ENCODE measurements around the gene BCAS1. TPM values are rescaled to one million over a fixed set of nuclear protein-coding genes. Genes with fewer than 3 reads are reported as not detected.

BCAS1 gene
- total RNA-seq, 1 donor from 2014 or later = 0.04 TPM

GRCh38 chr20:54083459-54083858 is 13.1 kb upstream of the BCAS1 start:
- H3K36me3 ChIP-seq (ENCODE audit: control insufficient read depth, insufficient read depth, low read length) = no peaks in the 10 kb centered on the region
- no peak overlapping the region for H3K4me3 ChIP-seq (ENCODE audit: low read depth, low read length)
- TF ChIP-seq CTCF (IDR thresholded peaks at IDR 0.05; ENCODE audit: insufficient read depth, low read length, poor library complexity, severe bottlenecking) = no peak
- no peaks in the 10 kb centered on the region for H3K27me3 ChIP-seq (ENCODE audit: control insufficient read depth, insufficient read depth, low read length)
- DNase-seq (ENCODE audit: low read depth) = no peak

DNA sequence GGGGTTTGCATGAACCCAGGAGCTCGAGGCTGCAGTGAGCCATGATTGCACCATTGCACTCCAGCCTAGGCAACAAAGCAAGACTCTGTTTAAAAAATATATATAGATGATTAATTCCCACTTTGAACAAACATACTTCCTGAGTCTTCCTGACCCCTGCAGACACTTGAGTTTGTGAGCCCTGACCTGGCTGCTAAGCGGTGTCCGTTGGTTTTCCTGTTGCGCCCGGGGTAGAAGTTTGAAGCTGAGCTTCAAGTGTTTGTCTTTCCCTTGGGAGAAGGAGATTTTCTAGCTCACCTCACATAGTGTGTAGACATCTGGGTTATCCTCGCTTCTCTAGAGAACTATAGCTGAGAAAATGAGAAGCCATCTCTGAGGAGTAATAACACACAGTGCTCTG is 11.7 kb upstream of the BCAS1 start:
- Histone ChIP-seq H3K4me3 (ENCODE audit: low read depth, low read length) (no peak overlapping the region), H3K27me3 (ENCODE audit: control insufficient read depth, insufficient read depth, low read length) (no peaks in the 10 kb centered on the region), H3K36me3 (ENCODE audit: control insufficient read depth, insufficient read depth, low read length) (no peaks in the 10 kb centered on the region)
- TF ChIP-seq CTCF (IDR thresholded peaks at IDR 0.05; ENCODE audit: insufficient read depth, low read length, poor library complexity, severe bottlenecking) = no peak
- DNase-seq (ENCODE audit: low read depth) = no peak

DNA sequence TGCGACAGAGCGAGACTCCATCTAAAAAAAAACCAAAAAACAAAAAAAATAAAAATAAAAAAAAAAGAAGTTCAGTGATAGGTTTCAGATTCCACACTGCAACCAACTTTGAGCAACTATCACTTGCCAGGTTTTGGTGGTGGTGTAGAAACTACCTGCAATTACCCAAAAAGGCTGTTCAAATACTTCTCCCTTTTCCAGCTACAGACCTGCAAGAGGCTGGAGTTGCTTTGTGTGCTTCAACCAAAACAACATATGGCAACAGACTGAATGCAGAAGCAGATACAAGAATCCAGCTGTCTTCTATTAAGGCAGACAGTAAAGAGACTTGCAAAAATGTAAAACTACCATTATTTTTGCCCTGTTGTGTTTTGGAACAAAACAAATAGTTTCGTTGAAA is 9.3 kb upstream of the BCAS1 start:
- TF ChIP-seq CTCF (IDR thresholded peaks at IDR 0.05; ENCODE audit: insufficient read depth, low read length, poor library complexity, severe bottlenecking) = no peak
- no peaks in the 10 kb centered on the region for H3K27me3 ChIP-seq (ENCODE audit: control insufficient read depth, insufficient read depth, low read length)
- no peak overlapping the region for H3K4me3 ChIP-seq (ENCODE audit: low read depth, low read length)
- H3K36me3 ChIP-seq (ENCODE audit: control insufficient read depth, insufficient read depth, low read length) = no peaks in the 10 kb centered on the region
- DNase-seq (ENCODE audit: low read depth) = no peak

GRCh38 chr20:54078296-54078984 is 8.0 kb upstream of the BCAS1 start:
- no peak for TF ChIP-seq CTCF (IDR thresholded peaks at IDR 0.05; ENCODE audit: insufficient read depth, low read length, poor library complexity, severe bottlenecking)
- DNase-seq (ENCODE audit: low read depth) = no peak
- H3K36me3 ChIP-seq (ENCODE audit: control insufficient read depth, insufficient read depth, low read length) = no peaks in the 10 kb centered on the region
- no peak overlapping the region for H3K4me3 ChIP-seq (ENCODE audit: low read depth, low read length)
- no peaks in the 10 kb centered on the region for H3K27me3 ChIP-seq (ENCODE audit: control insufficient read depth, insufficient read depth, low read length)

- Histone ChIP-seq H3K36me3 (ENCODE audit: control insufficient read depth, insufficient read depth, low read length) (no peaks in the 10 kb centered on the region), H3K4me3 (ENCODE audit: low read depth, low read length) (no peak overlapping the region), H3K27me3 (ENCODE audit: control insufficient read depth, insufficient read depth, low read length) (no peaks in the 10 kb centered on the region)
- no peak for TF ChIP-seq CTCF (IDR thresholded peaks at IDR 0.05; ENCODE audit: insufficient read depth, low read length, poor library complexity, severe bottlenecking)
- DNase-seq (ENCODE audit: low read depth) = no peak
These were observed 5.9 kb upstream of the BCAS1 start for GRCh38 chr20:54076259-54076658.

DNA sequence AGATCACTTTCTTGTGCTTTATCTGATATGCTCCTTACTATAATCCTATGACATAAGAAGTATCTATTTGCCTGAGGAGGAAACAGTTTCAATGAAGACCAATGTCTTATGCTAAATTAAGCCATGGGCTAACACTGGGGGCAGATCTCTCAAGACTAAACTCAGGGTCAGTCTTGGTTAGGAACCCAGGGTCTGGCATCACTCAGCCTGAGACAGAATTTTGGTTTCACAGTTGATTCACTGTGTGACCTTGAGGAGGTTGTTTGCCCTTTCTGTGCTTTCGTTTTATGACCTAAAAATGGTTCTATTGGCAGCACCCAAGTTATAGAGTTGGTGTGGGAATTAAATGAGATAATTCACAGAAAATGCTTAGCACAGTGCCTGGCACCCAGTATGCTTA is 4.9 kb upstream of the BCAS1 start:
- no peak for DNase-seq (ENCODE audit: low read depth)
- no peaks in the 10 kb centered on the region for H3K27me3 ChIP-seq (ENCODE audit: control insufficient read depth, insufficient read depth, low read length)
- no peak overlapping the region for H3K4me3 ChIP-seq (ENCODE audit: low read depth, low read length)
- no peaks in the 10 kb centered on the region for H3K36me3 ChIP-seq (ENCODE audit: control insufficient read depth, insufficient read depth, low read length)
- TF ChIP-seq CTCF (IDR thresholded peaks at IDR 0.05; ENCODE audit: insufficient read depth, low read length, poor library complexity, severe bottlenecking) = no peak

Data from kidney epithelial cell (primary cell).